ENCODE measurements around the gene ATP6V0D1.
"Not testable (repeated sequence)": the region's sequence is repeated elsewhere in the genome, so short reads cannot be mapped to it uniquely, and the experiment has no call there.

ATP6V0D1 gene

DNA sequence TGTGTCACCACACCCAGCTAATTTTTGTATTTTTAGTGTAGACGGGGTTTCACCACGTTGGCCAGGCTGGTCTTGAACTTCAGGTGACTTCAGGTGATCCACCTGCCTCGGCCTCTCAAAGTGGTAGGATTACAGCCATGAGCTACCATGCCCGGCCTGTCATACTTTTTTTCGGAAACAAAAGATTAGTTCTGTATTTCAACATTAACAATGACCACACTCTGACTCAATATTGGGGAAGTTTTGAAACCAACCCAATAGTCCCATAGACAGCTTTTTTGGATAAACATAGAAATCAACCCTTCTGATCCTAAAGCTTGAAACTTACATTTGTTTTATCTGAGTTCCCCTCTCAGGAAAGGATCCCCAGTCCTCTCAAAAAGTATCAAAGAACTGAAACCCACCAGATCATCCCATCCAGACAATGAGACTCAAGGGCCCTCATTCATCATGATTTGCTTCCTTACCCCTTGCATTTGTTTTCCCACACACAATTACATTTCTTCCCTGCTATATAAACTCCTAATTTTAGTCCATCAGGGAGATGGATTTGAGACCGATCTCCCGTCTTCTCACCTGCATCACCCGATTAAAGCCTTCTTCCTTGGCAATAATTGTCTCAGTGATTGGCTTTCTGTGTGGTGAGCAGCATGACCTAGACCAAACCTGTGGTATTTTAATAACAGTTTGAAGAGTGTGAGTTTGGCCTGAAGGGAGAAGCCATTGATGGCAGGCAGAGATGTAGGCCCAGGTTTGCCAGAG lies 9.6 kb upstream of the ATP6V0D1 start:
- H3K4me3 ChIP-seq (ENCODE audit: low read length): no peak overlapping the region
- no peak for DNase-seq (ENCODE audit: low read depth)
- TF ChIP-seq, protein P1, sequence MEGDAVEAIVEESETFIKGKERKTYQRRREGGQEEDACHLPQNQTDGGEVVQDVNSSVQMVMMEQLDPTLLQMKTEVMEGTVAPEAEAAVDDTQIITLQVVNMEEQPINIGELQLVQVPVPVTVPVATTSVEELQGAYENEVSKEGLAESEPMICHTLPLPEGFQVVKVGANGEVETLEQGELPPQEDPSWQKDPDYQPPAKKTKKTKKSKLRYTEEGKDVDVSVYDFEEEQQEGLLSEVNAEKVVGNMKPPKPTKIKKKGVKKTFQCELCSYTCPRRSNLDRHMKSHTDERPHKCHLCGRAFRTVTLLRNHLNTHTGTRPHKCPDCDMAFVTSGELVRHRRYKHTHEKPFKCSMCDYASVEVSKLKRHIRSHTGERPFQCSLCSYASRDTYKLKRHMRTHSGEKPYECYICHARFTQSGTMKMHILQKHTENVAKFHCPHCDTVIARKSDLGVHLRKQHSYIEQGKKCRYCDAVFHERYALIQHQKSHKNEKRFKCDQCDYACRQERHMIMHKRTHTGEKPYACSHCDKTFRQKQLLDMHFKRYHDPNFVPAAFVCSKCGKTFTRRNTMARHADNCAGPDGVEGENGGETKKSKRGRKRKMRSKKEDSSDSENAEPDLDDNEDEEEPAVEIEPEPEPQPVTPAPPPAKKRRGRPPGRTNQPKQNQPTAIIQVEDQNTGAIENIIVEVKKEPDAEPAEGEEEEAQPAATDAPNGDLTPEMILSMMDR (conservative IDR thresholded peaks at IDR 0.05; ENCODE audit: low read depth, low read length): no peak

DNA sequence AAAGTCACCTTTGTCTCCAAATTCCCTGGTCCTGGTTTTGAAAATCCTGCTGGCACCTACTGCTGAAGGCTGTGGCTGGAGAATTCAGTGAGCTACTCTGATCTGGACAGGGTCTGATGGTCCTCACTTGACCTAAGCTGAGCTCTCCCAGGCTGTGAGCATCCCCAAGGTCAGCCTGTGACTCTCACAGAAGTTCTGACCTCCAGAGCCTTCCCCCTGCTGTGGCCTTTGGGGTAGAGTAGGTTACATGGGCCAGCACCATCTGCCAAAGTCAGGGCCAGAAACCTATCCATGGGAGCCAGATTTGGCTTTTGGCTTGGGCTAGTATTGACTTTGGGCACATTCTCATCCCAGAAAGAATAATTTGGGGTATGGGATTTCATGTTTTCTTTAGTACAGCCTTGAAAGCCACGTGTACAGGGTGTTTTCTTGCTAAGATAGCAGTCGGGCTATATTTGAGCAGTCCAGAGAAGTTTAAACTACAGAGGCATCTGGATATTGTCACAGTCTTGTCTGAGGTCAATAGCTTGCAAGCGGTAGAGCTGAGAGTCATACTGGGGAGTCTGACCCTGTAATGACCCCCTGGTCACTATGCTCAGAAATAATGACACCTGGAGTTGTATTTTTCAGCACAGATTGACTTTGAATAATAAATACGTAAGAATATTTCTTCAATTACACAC lies 8.6 kb upstream of the ATP6V0D1 start:
- no peak overlapping the region for H3K4me3 ChIP-seq (ENCODE audit: low read length)
- DNase-seq (ENCODE audit: low read depth): no peak
- TF ChIP-seq, protein P1 (conservative IDR thresholded peaks at IDR 0.05; ENCODE audit: low read depth, low read length): no peak

DNA sequence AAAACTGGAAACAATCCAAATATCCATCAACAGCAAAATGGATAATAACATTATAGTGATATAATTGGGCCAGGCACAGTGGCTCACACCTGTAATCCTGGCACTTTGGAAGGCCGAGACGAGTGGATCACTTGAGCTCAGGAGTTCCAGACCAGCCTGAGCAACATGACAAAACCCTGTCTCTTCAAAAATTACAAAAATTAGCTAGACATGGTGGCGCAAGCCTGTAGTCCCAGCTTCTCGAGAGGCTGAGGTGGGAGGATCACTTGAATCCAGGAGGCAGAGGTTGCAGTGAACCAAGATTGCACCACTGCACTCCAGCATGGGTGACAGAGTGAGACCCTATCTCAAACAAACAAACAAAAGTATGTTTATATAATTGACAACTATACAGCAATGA lies 6.6 kb upstream of the ATP6V0D1 start:
- not testable (repeated sequence) for H3K4me3 ChIP-seq (ENCODE audit: low read length); DNase-seq (ENCODE audit: low read depth)

DNA sequence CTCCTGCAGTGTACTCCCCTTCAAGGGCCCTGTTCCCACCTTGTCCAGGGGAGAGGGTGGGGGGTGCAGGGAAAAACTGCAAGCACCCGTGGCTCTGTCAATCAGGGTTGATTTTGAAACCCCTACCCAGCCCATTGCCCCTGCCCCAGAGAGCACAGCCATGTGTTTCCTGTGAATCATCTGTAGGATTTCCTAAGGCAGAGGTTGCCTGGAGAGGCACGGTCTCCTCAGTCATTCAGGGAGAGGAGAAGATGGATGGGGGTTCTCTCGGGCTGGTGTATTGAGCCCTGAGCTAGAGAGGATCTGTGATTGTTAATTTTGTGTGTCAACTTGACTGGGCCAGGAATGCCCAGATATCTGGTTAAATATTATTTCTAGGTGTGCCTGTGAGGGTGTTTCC lies 5.8 kb upstream of the ATP6V0D1 start:
- TF ChIP-seq, protein P1 (conservative IDR thresholded peaks at IDR 0.05; ENCODE audit: low read depth, low read length): no peak
- DNase-seq (ENCODE audit: low read depth): no peak

DNA sequence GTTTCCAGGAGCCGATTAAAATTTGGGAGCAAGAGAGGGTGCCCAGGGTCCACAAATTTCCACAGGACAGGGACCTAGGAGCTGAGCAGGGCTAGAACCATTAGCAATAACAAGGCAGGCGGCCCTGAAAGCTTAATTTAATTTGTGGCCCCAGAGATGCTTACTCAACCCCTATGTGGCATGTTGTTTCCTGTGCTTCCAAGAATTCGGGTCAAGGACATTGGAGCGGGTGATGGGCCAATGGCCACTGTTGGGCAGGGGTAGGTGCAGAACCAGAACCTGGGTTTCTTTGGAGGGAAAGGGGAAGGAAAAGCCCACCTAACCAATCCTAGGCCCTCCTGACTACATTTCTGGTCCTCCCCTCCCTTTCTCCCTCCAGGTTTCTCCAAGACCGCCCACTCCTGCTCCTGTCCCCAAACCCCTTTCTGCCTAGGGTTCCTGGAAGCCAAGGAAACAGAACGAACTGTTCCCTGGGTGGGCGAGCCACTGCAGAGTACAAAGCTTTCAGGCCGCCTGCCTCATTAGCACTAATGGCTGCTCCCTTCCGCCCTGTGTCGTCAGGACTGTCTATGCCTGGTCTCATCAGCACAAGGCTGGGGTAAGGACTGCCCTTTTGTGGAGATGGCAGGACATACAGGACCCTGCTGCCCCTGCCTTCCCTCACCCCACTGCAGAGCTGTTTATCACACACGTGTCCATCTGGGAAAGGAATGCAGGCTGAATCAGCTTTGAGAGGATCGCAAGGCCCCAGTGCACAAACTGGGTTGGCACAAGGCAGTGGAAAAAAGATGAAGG lies 3.0 kb upstream of the ATP6V0D1 start:
- no peak for DNase-seq (ENCODE audit: low read depth)
- TF ChIP-seq, protein P1 (conservative IDR thresholded peaks at IDR 0.05; ENCODE audit: low read depth, low read length): no peak
- H3K4me3 ChIP-seq (ENCODE audit: low read length): no peak overlapping the region

More for the DNA sequence above, 5.8 kb upstream of the ATP6V0D1 start:
- H3K4me3 ChIP-seq (ENCODE audit: low read length): no peak overlapping the region

DNA sequence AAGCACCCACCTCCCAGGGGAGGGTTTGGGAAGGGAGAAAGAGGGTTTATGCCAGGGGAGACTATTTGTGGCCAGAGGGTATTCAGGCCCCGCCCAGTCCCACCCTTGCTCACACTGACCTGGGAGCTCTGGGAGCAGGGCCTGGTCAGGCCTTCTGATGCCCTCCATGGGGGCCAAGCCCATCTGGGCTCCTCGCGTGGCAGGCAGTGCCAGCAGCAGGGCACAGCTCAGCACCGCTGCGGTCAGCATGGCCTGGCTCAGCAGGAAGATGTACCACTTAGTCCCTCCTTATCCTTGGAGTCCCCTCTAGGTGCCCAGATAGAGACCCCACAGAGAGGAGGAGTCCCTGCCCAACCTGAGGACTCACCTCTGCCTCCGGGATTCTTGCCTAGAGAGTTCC lies 2.2 kb upstream of the ATP6V0D1 start, which contains the start of gene AGRP:
Gene AGRP, minus strand, starts transcription at position 398 of the 400 bp plus-strand sequence. Its CDS starts 149 bp downstream, at position 249.
- TF ChIP-seq, protein P1 (conservative IDR thresholded peaks at IDR 0.05; ENCODE audit: low read depth, low read length): no peak
- no peak for DNase-seq (ENCODE audit: low read depth)
- no peak within 1 kb of the TSS for H3K4me3 ChIP-seq (ENCODE audit: low read length)

DNA sequence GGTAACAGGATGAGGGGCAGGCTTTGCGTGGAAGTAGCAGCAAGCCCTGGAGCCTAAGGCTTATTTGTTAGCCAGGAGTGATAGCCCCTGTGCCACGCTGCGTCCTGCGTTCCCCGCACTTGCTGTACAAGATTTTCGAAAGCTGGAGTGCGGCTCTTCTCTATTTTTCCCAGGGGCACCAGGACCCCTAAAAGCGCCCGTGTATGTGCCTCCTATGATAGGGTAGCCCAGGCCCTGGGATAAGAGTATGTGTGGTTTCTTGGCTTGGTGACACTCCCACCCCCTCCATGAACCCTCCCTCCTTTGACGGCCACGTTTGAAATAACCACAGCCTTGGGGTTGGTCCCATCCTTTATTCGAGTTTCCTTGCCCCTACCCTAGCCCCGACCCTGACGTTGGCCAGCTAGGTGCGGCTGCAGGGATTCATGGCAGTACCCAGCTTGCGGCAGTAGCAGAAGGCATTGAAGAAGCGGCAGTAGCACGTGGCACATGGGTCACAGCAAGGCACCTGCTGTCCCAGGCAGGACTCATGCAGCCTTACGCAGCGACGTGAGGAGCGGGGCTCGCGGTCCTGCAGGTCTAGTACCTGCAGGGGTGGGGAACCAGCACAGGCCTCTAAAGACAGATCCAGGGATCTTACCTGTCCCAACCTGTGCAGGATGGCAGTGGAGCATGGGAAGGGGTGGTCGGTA lies 1.4 kb upstream of the ATP6V0D1 start:
- TF ChIP-seq, protein P1 (conservative IDR thresholded peaks at IDR 0.05; ENCODE audit: low read depth, low read length): no peak

More for the DNA sequence above, 1.4 kb upstream of the ATP6V0D1 start:
- DNase-seq (ENCODE audit: low read depth): no peak
- peak overlapping the region; percentile 66 for H3K4me3 ChIP-seq (ENCODE audit: low read length)

All from retinal pigment epithelial cell (primary cell).